ENCODE data around the gene HNF1B. TPM values are rescaled to one million over a fixed set of nuclear protein-coding genes. Genes with fewer than 3 reads are reported as not detected.

The HNF1B gene
- 3.6 to 10.5 TPM (median 10.1 TPM) in 3 replicates for total RNA-seq
- long read RNA-seq, partial matches to known transcripts, result 0 of 9 reads
- long read RNA-seq, other reads (novel, unspliced or antisense), result 4 of 9 reads

- peak within 1 kb of the TSS; percentile 69 for H3K27ac Mint-ChIP-seq (ENCODE audit: unreplicated experiment)
- peaks cover 4% of the 10 kb centered on the region for H3K4me1 Mint-ChIP-seq (ENCODE audit: low read depth)
- H3K27me3 Mint-ChIP-seq (ENCODE audit: low read depth), result peaks cover 15% of the 10 kb centered on the region
- peak within 1 kb of the TSS; percentile 71 for H3K4me3 Mint-ChIP-seq (ENCODE audit: unreplicated experiment)
- H3K9me3 Mint-ChIP-seq (ENCODE audit: low read depth), result no peaks in the 10 kb centered on the region
- H3K36me3 Mint-ChIP-seq (ENCODE audit: low read depth), result no peaks in the 10 kb centered on the region
- TF ChIP-seq CTCF (IDR thresholded peaks at IDR 0.05), result no peak
- DNase-seq (ENCODE audit: low spot score), result no peak
These were observed at the start of gene HNF1B for GRCh38 chr17:37744961-37745800. TSS of gene HNF1B (minus strand) at chr17:37745059. CDS start at chr17:37744884, 175 bp downstream.

- no peak overlapping the region for H3K4me3 Mint-ChIP-seq (ENCODE audit: unreplicated experiment)
- DNase-seq (ENCODE audit: low spot score), result no peak
- TF ChIP-seq CTCF (IDR thresholded peaks at IDR 0.05), result no peak
These were observed 47.9 kb upstream of the HNF1B start for GRCh38 chr17:37792787-37793186.

GRCh38 chr17:37791447-37792399 lies 46.9 kb upstream of the HNF1B start:
- H3K27ac Mint-ChIP-seq (ENCODE audit: unreplicated experiment), result peak overlapping the region; percentile 8
- no peaks in the 10 kb centered on the region for H3K9me3 Mint-ChIP-seq (ENCODE audit: low read depth)
- no peak overlapping the region for H3K4me3 Mint-ChIP-seq (ENCODE audit: unreplicated experiment)
- no peak for DNase-seq (ENCODE audit: low spot score)
- H3K4me1 Mint-ChIP-seq (ENCODE audit: low read depth), result peaks cover 44% of the 10 kb centered on the region
- no peaks in the 10 kb centered on the region for H3K36me3 Mint-ChIP-seq (ENCODE audit: low read depth)
- no peaks in the 10 kb centered on the region for H3K27me3 Mint-ChIP-seq (ENCODE audit: low read depth)
- peak; percentile 75 for TF ChIP-seq CTCF (IDR thresholded peaks at IDR 0.05)

More at GRCh38 chr17:37792787-37793186, 47.9 kb upstream of the HNF1B start:
- Mint-ChIP-seq H3K9me3 (ENCODE audit: low read depth) (peaks cover 3% of the 10 kb centered on the region), H3K4me1 (ENCODE audit: low read depth) (peaks cover 35% of the 10 kb centered on the region), H3K27ac (ENCODE audit: unreplicated experiment) (peak overlapping the region; percentile 24), H3K36me3 (ENCODE audit: low read depth) (no peaks in the 10 kb centered on the region), H3K27me3 (ENCODE audit: low read depth) (no peaks in the 10 kb centered on the region)

GRCh38 chr17:37789771-37790541 lies 45.1 kb upstream of the HNF1B start:
- H3K27me3 Mint-ChIP-seq (ENCODE audit: low read depth), result no peaks in the 10 kb centered on the region
- no peak for TF ChIP-seq CTCF (IDR thresholded peaks at IDR 0.05)
- peaks cover 53% of the 10 kb centered on the region for H3K4me1 Mint-ChIP-seq (ENCODE audit: low read depth)
- no peaks in the 10 kb centered on the region for H3K36me3 Mint-ChIP-seq (ENCODE audit: low read depth)
- no peak overlapping the region for H3K4me3 Mint-ChIP-seq (ENCODE audit: unreplicated experiment)
- H3K9me3 Mint-ChIP-seq (ENCODE audit: low read depth), result peaks cover 3% of the 10 kb centered on the region
- no peak for DNase-seq (ENCODE audit: low spot score)
- H3K27ac Mint-ChIP-seq (ENCODE audit: unreplicated experiment), result no peak overlapping the region
